Stimulated activated CD4-positive, alpha-beta T cell treated with anti-CD3 and anti-CD28 coated beads, TNF-alpha, amount 100 ng/mL, for 1 hour (primary cell): ENCODE measurements around the gene FBXW9.
"Not testable (repeated sequence)": the region's sequence is repeated elsewhere in the genome, so short reads cannot be mapped to it uniquely, and the experiment has no call there.

Experiments used
- DNase-seq, 3 donors: peaks; one replicate each; pipeline ENCODE4 v3.0.0-alpha.2; 2020; ENCODE audit warnings: low read depth in 3 of 3, low spot score in 1 of 3

The FBXW9 gene

DNA sequence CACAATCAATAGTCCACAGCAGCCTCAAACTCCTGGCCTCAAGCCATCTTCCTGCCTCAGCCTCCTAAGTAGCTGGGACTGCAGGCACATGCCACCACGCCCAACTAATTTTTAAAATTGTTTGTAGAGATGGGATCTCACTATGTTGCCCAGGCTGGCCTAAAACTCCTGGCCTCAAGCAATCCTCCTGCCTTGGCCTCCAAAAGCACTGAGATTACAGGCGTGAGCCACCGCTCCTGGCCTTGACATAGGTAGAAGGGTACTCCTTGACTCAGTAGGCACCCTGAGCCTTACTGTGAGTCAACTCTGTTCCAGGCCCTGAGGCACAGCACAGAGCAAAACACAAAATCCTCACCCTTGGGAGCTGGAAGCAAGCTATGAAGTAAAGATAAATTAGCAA lies 19.5 kb upstream of the FBXW9 start:
- DNase-seq: no peak

GRCh38 chr19:12715102-12715501 lies 18.7 kb upstream of the FBXW9 start:
- no peak for DNase-seq

DNA sequence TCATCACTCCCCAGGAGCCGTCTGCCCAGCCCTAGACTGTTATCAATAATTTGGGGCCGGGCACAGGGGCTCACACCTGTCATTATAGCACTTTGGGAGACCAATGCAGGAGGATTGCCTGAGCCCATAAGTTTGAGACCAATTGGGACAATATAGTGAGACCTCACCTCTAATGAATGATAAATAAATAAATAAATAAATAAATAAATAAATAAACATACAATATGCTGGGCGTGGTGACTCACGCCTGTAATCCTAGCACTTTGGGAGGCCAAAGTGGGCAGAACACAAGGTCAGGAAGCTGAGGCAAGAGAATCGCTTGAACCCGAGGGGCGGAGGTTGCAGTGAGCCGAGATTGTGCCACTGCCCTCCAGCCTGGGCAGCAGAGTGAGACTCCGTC lies 16.9 kb upstream of the FBXW9 start:
- not testable (repeated sequence) for DNase-seq

DNA sequence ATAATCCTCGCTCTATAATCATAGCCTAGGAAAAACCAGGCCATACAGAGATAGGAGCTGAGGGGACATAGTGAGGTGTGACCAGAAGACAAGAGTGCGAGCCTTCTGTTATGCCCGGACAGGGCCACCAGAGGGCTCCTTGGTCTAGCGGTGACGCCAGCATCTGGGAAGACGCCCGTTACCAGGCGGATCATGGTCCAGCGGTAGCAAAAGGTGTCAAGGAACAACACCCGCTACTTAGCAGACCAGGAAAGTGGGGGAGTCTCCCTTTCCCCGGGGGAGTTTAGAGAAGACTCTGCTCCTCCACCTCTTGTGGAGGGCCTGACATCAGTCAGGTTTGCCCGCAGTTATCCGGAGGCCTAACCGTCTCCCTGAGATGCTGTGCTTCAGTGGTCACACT lies 15.6 kb upstream of the FBXW9 start:
- not testable (repeated sequence) for DNase-seq

GRCh38 chr19:12711187-12711586 lies 14.8 kb upstream of the FBXW9 start:
- DNase-seq: no peak

GRCh38 chr19:12708641-12709040 lies 12.2 kb upstream of the FBXW9 start:
- DNase-seq: no peak

- DNase-seq: no peak
Observed at GRCh38 chr19:12706332-12706718, 9.9 kb upstream of the FBXW9 start.

DNA sequence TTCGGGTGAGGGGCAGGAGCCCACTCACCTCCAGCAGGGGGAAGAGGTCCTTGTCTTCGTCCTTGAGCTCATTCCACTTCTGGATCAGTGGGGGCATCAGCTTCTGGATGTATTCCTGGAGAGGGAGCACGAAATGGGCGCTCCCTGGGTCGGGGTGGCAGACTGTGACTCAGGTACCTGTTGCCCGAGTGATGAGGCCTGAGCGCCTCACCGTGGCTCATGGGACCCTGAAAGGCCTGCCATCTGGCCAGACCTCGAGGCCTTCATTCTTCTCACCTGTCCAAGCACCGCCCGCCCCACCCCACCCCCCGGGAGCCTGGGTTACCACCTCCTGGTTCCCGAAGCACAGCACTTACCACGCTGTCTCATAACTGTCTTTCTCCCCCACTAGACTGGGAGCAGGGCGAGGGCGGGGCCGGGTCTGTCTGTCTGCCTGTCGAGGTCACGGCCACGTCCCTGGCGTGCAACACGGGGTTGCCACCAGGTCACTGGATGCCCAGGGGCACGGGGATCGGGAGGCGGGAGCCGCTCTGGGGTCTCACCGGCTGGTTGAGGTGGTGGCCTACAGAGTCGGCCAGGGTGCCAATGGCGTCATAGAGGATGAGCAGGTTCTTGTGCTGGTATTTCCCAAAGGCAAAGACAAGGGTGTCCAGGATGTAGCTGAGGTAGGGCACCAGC lies 9.4 kb upstream of the FBXW9 start:
- no peak for DNase-seq

GRCh38 chr19:12705169-12705568 lies 8.7 kb upstream of the FBXW9 start:
- DNase-seq: no peak

DNA sequence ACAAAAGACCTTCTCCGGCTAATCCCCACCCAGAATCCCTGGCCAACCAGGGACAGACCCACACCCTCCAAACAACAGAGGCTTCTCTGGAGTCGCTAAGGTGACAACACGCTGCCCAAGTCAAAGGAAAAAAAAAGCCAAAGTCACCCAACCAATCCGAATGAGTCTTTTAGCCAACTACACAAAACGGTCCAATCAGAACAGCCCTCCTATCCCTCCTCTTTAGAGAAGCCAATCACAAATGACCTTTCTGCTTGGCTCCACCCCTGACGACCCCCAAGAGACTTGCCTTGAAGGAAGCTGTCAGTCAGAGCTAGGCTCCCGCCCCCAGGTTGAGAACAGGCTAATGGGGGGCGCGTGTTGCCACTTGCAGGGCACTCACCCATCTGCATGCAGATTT lies 6.6 kb upstream of the FBXW9 start:
- DNase-seq: no peak

- DNase-seq: no peak
Observed at GRCh38 chr19:12701596-12702282, 5.3 kb upstream of the FBXW9 start.

DNA sequence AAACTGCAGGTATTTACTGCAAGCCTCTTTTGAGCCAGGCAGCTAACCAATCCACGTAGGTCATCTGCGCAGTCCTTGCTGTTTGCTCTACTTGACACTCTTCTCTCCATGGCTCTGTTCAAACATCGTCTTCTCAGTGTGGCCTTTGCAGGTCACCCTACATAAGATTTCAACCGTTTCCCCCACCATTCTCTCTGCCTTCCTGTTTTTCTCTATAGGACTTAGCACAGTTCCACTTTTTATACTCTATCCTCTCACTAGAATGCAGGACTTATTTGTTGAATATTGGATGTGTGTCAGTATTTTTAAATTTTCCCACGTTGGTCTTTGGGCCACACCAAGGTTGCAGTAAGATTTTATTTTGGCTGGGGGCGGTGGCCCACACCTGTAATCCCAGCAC lies 1.7 kb upstream of the FBXW9 start:
- DNase-seq: no peak

DNA sequence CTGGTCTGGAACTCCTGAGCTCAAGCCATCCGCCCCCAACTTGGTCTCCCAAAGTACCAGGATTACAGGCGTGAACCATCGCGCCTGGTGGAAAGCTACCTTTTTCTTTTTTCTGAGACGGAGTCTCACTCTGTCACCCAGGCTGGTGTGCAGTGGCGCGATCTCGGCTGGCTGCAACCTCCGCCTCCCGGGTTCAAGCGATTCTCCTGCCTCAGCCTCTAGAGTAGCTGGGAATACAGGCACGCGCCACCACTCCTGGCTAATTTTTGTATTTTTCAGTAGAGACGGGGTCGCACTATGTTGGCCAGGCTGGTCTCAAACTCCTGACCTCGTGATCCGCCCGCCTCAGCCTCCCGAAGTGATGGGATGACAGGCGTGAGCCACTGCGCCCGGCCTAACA lies 994 bp upstream of the FBXW9 start:
- DNase-seq: not testable (repeated sequence)

DNA sequence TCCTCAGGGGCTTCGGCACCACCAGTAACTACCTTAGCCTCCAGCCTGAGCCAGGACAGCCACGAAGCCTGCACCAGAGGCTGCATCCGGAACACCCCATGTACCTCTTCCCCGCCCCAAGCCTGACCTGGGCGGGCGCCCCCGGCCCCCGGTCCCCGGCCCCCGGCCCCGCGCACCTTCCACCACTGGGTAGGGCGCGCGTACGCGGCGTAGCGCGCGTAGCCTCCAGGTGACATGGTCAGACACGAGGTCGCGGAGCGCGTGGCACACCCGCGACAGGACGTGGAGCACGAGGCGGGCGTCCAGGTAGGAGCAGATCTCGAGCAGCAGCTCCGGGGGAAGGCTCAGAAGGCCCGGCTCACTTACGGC lies 450 bp downstream of the FBXW9 start:
- DNase-seq: no peak

DNA sequence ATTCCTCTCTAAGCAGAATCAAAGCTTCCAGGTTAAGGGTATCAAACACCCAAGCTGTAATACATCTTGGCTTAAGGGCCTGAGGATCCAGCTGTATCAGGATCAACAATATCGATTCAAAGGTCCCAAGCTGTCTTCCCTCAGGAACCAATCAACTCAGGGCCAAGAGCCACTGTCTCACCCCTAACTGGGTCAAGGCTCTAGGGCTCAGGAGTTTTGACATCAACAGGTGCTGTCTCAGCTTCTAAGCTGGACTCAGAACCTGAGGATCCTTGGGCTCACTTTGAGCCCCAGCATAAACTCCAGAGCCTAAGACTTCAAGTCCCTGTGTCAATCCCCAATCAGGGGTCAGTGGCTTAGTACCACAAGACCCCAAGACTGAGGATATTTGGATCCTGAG lies 917 bp downstream of the FBXW9 start:
- no peak for DNase-seq

GRCh38 chr19:12695096-12695495 lies 1.3 kb downstream of the FBXW9 start:
- no peak for DNase-seq

DNA sequence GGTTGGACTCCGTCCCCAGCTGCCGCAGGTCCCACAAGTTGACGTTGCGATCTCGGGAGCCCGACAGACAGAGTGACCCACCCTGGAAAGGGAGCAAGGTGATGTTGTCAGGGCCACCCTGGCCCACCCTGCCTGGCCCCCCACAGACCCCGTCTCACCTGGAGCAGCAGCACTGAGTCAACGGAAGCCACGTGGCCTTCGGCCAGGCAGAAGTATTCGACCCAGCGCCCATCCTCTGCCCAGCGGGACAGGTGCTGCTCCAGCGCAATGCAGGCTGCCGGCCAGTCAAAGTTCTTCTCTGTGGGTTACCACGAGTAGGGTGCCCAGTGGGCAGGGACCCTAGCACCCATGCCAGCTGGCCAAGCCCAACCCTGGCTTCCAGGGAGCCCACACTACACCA lies 1.8 kb downstream of the FBXW9 start:
- DNase-seq: no peak

- no peak for DNase-seq
Observed at GRCh38 chr19:12692960-12693359, 3.5 kb downstream of the FBXW9 start.

DNA sequence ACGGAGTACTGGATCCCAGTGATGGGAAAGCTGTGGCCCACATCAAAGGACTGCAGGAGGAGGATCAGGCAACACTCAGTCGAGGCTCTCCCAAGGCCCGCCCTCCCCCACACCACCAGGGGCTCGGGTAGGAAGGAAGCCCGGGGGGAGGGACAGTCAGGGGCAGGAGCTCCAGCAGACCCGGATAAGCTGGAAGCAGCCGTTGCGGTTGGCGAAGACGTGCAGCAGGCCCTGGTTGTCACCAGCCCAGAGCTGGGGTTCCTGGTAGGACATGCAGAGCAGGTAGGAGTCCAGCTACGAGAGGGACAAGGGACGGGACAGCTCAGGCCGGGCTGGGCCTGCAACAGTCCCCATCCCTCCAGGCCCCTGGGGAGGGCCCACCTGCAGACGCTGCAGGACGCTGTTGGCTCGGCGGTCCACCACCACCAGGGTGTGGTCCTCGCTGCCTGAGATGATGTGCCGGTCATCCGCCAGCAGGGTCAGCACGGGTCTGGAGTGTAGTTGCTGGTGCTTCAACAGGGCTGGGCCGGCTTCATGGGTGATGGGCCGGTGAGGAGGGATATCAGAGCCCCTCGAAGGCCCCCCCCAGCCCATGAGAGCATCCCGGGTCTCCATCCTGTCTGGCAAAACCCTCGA lies 6.7 kb downstream of the FBXW9 start:
- no peak for DNase-seq

DNA sequence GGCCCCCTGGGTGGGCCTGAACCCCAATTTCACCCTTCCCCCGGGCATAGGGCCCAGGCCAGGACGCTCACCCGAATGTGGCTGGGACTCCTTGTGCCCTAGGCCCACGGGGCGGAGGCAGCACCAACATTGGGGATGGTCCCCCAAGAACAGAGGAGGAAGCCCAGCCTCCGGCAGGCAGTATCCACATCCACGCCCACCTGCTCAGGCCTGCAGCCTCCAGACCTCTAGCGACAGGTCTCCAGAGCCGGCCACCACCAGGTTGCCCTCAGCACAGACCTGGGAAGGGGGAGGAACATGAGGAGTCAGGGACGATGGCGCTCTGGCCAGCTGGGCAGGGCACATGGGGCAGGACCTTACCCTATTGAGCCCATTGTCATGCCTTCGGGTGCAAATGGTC lies 7.4 kb downstream of the FBXW9 start:
- DNase-seq: no peak

DNA sequence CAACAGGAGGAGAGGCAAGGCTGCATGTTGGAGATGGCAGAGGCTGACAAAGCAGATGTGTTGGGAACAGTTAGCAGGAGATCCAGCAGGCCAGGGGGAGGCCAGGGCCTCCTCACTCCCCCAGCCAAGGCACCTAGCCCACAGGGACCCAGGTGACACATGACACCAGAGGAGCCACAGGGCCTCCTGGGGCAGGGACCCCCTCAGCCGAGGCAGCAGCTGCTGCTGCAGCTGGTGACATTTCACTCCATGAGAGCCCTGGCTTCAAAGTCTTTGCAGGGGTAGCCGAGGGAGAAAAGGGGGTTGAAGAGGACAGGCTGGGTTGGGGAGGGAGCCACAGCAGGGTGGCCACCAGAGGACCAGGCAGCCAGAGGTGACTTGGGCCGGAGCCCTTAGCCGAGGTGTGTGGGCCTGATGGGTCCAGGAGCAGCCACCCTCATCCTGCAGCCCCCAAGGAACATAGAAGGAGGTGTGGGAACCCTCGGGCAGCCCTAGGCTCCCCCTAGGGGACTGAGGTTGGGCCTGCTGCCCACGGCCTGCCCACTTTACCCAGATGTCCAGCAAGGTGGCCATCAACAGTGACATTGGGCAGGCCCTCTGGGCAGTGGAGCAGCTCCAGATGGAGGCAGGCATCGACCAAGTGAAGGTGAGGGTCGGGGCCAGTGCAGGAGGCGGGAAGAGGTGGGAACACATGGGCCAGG lies 8.8 kb downstream of the FBXW9 start, which contains the start of gene GNG14:
Gene GNG14 (plus strand): TSS at position 503 of the 701 bp plus-strand sequence. CDS start 51 bp downstream, at position 554.
- no peak for DNase-seq

DNA sequence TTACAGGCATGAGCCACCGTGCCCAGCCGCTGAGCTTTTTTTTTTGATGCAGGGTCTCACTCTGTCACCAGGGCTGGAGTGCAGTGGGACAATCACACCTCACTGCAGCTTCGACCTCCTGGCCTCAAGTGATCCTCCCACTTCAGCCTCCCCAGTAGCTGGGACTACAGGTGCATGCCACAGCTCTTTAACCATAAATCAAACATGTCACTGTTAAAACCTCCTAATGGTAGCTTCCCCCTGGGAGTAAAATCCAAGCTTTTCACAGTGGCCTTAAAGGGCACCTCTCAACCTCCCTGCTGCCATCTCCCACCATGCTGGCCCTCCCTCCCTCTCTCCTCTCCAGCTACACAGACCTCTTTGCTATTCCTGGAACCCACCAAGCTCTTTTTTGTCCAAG lies 10.6 kb downstream of the FBXW9 start:
- DNase-seq: no peak
